PFSK-1 (cell line): ENCODE data around the gene PSAPL1.

Experiments used
- POLR2AphosphoS5 ChIP-seq: IDR thresholded peaks from 2 replicates; pipeline ENCODE4 v1.6.1; 2012; ENCODE audit warnings: low read depth, mild to moderate bottlenecking, control low read depth, low read length, moderate library complexity
- TAF1 ChIP-seq: IDR thresholded peaks from 2 replicates; pipeline ENCODE4 v1.6.1; 2012; ENCODE audit warnings: low read length, control low read depth, borderline replicate concordance; ENCODE audit not compliant: insufficient read depth
- TF ChIP-seq, protein P1 (sequence below), 2 experiments: IDR thresholded peaks; 2 replicates each; pipeline versions ENCODE4 v1.6.1 to v1.8.0; 2011 to 2012; ENCODE audit warnings: low read depth in 2 of 2, low read length in 2 of 2, control low read depth in 1 of 2, inconsistent platforms in 1 of 2, mild to moderate bottlenecking in 1 of 2, moderate library complexity in 1 of 2; ENCODE audit not compliant: insufficient read depth in 1 of 2

GRCh38 chr4:7434766-7435150 lies at the start of gene PSAPL1:
- TF ChIP-seq POLR2AphosphoS5 (no peak), TAF1 (no peak)
- TF ChIP-seq, protein P1, sequence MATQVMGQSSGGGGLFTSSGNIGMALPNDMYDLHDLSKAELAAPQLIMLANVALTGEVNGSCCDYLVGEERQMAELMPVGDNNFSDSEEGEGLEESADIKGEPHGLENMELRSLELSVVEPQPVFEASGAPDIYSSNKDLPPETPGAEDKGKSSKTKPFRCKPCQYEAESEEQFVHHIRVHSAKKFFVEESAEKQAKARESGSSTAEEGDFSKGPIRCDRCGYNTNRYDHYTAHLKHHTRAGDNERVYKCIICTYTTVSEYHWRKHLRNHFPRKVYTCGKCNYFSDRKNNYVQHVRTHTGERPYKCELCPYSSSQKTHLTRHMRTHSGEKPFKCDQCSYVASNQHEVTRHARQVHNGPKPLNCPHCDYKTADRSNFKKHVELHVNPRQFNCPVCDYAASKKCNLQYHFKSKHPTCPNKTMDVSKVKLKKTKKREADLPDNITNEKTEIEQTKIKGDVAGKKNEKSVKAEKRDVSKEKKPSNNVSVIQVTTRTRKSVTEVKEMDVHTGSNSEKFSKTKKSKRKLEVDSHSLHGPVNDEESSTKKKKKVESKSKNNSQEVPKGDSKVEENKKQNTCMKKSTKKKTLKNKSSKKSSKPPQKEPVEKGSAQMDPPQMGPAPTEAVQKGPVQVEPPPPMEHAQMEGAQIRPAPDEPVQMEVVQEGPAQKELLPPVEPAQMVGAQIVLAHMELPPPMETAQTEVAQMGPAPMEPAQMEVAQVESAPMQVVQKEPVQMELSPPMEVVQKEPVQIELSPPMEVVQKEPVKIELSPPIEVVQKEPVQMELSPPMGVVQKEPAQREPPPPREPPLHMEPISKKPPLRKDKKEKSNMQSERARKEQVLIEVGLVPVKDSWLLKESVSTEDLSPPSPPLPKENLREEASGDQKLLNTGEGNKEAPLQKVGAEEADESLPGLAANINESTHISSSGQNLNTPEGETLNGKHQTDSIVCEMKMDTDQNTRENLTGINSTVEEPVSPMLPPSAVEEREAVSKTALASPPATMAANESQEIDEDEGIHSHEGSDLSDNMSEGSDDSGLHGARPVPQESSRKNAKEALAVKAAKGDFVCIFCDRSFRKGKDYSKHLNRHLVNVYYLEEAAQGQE (IDR thresholded peaks at IDR 0.05; ENCODE audit: insufficient read depth in 1 of 2, low read depth in 2 of 2, low read length in 2 of 2): no peak
